DOHH2 (cell line): ENCODE measurements around the gene SLC2A10.

Experiments
- CTCF ChIP-seq: fragments of 200-600 bp; sonication (generic); IDR thresholded peaks from one replicate; pipeline ENCODE4 v1.5.1; 2014; ENCODE audit warnings: antibody characterized with exemption, mild to moderate bottlenecking, low read depth, low read length; ENCODE audit not compliant: poor library complexity, severe bottlenecking
- EZH2phosphoT487 ChIP-seq: fragments of 200-600 bp; sonication (generic); IDR thresholded peaks from 2 replicates; pipeline ENCODE4 v1.6.1; 2017; ENCODE audit warnings: borderline replicate concordance, mild to moderate bottlenecking, antibody characterized with exemption, low read length, moderate library complexity, mixed read lengths

- no peak for TF ChIP-seq CTCF
- TF ChIP-seq EZH2phosphoT487: no peak
Measured at GRCh38 chr20:46731770-46732169, 22.3 kb downstream of the SLC2A10 start.
